Head of caudate nucleus (tissue), 42 donors: ENCODE measurements around the gene RFX3.

Source experiments
- DNase-seq, 42 donors: peaks; one replicate each; pipeline versions ENCODE4 v3.0.0 to v3.0.0-alpha.2; 2020 to 2021; ENCODE audit warnings: mixed read lengths in 7 of 42
- intact Hi-C: fragments of 100-400 bp; cut with DNase I; formaldehyde crosslinking; loops from one replicate; pipeline ENCODE4 v1.15.0; 2022

RFX3 gene

GRCh38 chr9:3189113-3189861 is 336.5 kb downstream of the RFX3 start:
- intact Hi-C loops: loop anchor here (10.0 kb wide), 1 partner anchor 314 kb away; no protein-coding TSS in a partner anchor
- no peak for DNase-seq

GRCh38 chr9:3186751-3187150 is 339.1 kb downstream of the RFX3 start:
- intact Hi-C loops: loop anchor here (10.0 kb wide), 1 partner anchor 312 kb away; no protein-coding TSS in a partner anchor
- DNase-seq: no peak

- intact Hi-C loops: loop anchor here (10.0 kb wide), 1 partner anchor 306 kb away; no protein-coding TSS in a partner anchor
- DNase-seq: peak; percentile 45 to 91 (median 76)
Observed at GRCh38 chr9:3181049-3181953, 344.5 kb downstream of the RFX3 start.

GRCh38 chr9:3180696-3181048 is 345.1 kb downstream of the RFX3 start:
- intact Hi-C loops: loop anchor here (10.0 kb wide), 1 partner anchor 306 kb away; no protein-coding TSS in a partner anchor

GRCh38 chr9:3179711-3180110 is 346.1 kb downstream of the RFX3 start:
- DNase-seq: no peak
- intact Hi-C loops: loop anchor here (10.0 kb wide), 1 partner anchor 305 kb away; no protein-coding TSS in a partner anchor

More at GRCh38 chr9:3180696-3181048, 345.1 kb downstream of the RFX3 start:
- no peak for DNase-seq

- DNase-seq: no peak
- intact Hi-C loops: no loop called here
Observed at GRCh38 chr9:3177936-3178335, 347.9 kb downstream of the RFX3 start.

- intact Hi-C loops: no loop called here
- DNase-seq: no peak
Observed at GRCh38 chr9:3177146-3177761, 348.5 kb downstream of the RFX3 start.

GRCh38 chr9:3173374-3173773 is 352.4 kb downstream of the RFX3 start:
- intact Hi-C loops: no loop called here
- no peak for DNase-seq

- no peak for DNase-seq
Observed at GRCh38 chr9:3170819-3171218, 355.0 kb downstream of the RFX3 start.

More at GRCh38 chr9:3170819-3171218, 355.0 kb downstream of the RFX3 start:
- intact Hi-C loops: no loop called here
